Endothelial cell of umbilical vein (primary cell): ENCODE results near the gene SELPLG. TPM values are rescaled to one million over a fixed set of nuclear protein-coding genes. Genes with fewer than 3 reads are reported as not detected.

ENCODE experiments used
- BruUV-seq: library from RNA; stranded (reverse); fragments of 400-500 nt; replicated peaks from 2 replicates; lab custom pipeline; 2021; lab: Mats Ljungman, UMichigan
- CTCF ChIA-PET: fragments of 300-600, 350-600 bp; sonication (Branson Sonifier 250); formaldehyde crosslinking; loops from one replicate; lab custom pipeline; 2021; ENCODE audit warnings: antibody characterized with exemption, inconsistent platforms; lab: Charles Lee
- POLR2A ChIA-PET: fragments of 300-600, 350-600 bp; sonication (Branson Sonifier 250); formaldehyde crosslinking; loops from one replicate; lab custom pipeline; 2021; ENCODE audit warnings: antibody characterized with exemption, inconsistent platforms; lab: Charles Lee
- DNase-seq: peaks from one replicate; pipeline ENCODE4 v3.0.0-alpha.2; 2011; ENCODE audit warnings: low read depth, low spot score
- FAIRE-seq: peaks from 2 replicates; lab custom pipeline; 2011; peaks lifted over from hg19 to GRCh38; lab: Jason Lieb, UNC
- H2AFZ ChIP-seq: 2 replicates; pipeline ENCODE4 v1.6.0; 2012; ENCODE audit warnings: low read depth, low read length, control low read depth, inconsistent platforms
- H3K27ac ChIP-seq: 2 replicates; pipeline ENCODE4 v1.5.1; 2011; ENCODE audit warnings: low read depth, mild to moderate bottlenecking, control low read depth, low read length, moderate library complexity; ENCODE audit not compliant: insufficient read depth
- H3K27me3 ChIP-seq, 2 experiments: 2 replicates each; pipeline versions ENCODE4 v1.6.0 to v1.6.1; 2011; ENCODE audit warnings: low read length in 2 of 2, mixed read lengths in 1 of 2; ENCODE audit not compliant: control insufficient read depth in 2 of 2, insufficient read depth in 2 of 2
- H3K36me3 ChIP-seq, 2 experiments: 2 replicates in 1 of 2; 3 replicates in 1 of 2; pipeline ENCODE4 v1.5.1; 2011; ENCODE audit warnings: low read length in 2 of 2, mild to moderate bottlenecking in 1 of 2, moderate library complexity in 1 of 2; ENCODE audit not compliant: control insufficient read depth in 2 of 2, insufficient read depth in 2 of 2; ENCODE audit errors: extremely low read depth in 1 of 2
- H3K4me1 ChIP-seq: 3 replicates; pipeline ENCODE4 v1.5.1; 2011; ENCODE audit warnings: mild to moderate bottlenecking, low read length; ENCODE audit not compliant: control insufficient read depth, insufficient read depth; ENCODE audit errors: extremely low read depth
- H3K4me2 ChIP-seq: 2 replicates; pipeline ENCODE4 v1.6.1; 2011; ENCODE audit warnings: low read length, control low read depth, mixed read lengths; ENCODE audit not compliant: insufficient read depth
- H3K4me3 ChIP-seq, 3 experiments: fragments of 200-600 bp in 1 of 3; sonication (generic), shearing (Covaris generic) in 1 of 3; replicated peaks in 1 of 3; 2 replicates each; pipeline ENCODE4 v1.5.1; 2011 to 2016; ENCODE audit warnings: control low read depth in 3 of 3, low read length in 3 of 3, mild to moderate bottlenecking in 2 of 3, inconsistent platforms in 1 of 3, low read depth in 1 of 3, moderate library complexity in 1 of 3; ENCODE audit not compliant: insufficient read depth in 1 of 3
- H3K79me2 ChIP-seq: 2 replicates; pipeline ENCODE4 v1.6.0; 2012; ENCODE audit warnings: low read length, inconsistent platforms; ENCODE audit not compliant: control insufficient read depth, insufficient read depth
- H3K9ac ChIP-seq: replicated peaks from 2 replicates; pipeline ENCODE3; 2011; ENCODE audit warnings: low read length, control low read depth; ENCODE audit not compliant: insufficient read depth; ENCODE audit errors: extremely low read depth
- H3K9me1 ChIP-seq: replicated peaks from 3 replicates; pipeline ENCODE4 v1.6.0; 2011; ENCODE audit warnings: mild to moderate bottlenecking, low read length; ENCODE audit not compliant: control insufficient read depth, insufficient read depth; ENCODE audit errors: extremely low read depth
- H3K9me3 ChIP-seq: replicated peaks from 2 replicates; pipeline ENCODE4 v1.5.1; 2012; ENCODE audit warnings: low read length, inconsistent platforms; ENCODE audit not compliant: control insufficient read depth, insufficient read depth
- H4K20me1 ChIP-seq: replicated peaks from 2 replicates; pipeline ENCODE3; 2011; ENCODE audit warnings: mild to moderate bottlenecking, low read length; ENCODE audit not compliant: control insufficient read depth, insufficient read depth; ENCODE audit errors: extremely low read depth
- EZH2 ChIP-seq: IDR thresholded peaks from 2 replicates; pipeline ENCODE4 v1.6.1; 2012; ENCODE audit warnings: borderline replicate concordance, low read depth, mild to moderate bottlenecking, moderate library complexity, low read length, inconsistent platforms; ENCODE audit not compliant: severe bottlenecking
- FOS ChIP-seq: IDR thresholded peaks from 2 replicates; pipeline ENCODE4 v1.6.1; 2011; ENCODE audit warnings: mild to moderate bottlenecking, low read length, moderate library complexity, borderline replicate concordance; ENCODE audit not compliant: insufficient read depth
- GATA2 ChIP-seq: IDR thresholded peaks from 2 replicates; pipeline ENCODE4 v1.7.0; 2011; ENCODE audit warnings: low read depth, mild to moderate bottlenecking, moderate library complexity, mixed read lengths, low read length; ENCODE audit not compliant: insufficient read length, insufficient read depth
- JUN ChIP-seq: IDR thresholded peaks from 2 replicates; pipeline ENCODE4 v1.6.1; 2011; ENCODE audit warnings: borderline replicate concordance, low read depth; ENCODE audit not compliant: insufficient read length, insufficient read depth
- MYC ChIP-seq: IDR thresholded peaks from one replicate; pipeline ENCODE4 v1.6.1; 2011; ENCODE audit warnings: mild to moderate bottlenecking, low read depth, low read length
- POLR2A ChIP-seq: IDR thresholded peaks from 2 replicates; pipeline ENCODE4 v1.6.1; 2012; ENCODE audit warnings: low read depth, mild to moderate bottlenecking, control low read depth, low read length
- POLR2AphosphoS5 ChIP-seq: IDR thresholded peaks from 2 replicates; pipeline ENCODE4 v1.6.1; 2012; ENCODE audit warnings: low read depth, mild to moderate bottlenecking, control low read depth, low read length, moderate library complexity; ENCODE audit not compliant: insufficient read depth
- dilution Hi-C: fragments of 300-500 bp; cut with MboI; formaldehyde crosslinking; loops from one replicate; pipeline ENCODE4 v1.15.0; 2019; ENCODE audit warnings: low sequenced_read_pairs; ENCODE audit not compliant: extremely low pct_ligation_motif_present
- intact Hi-C: fragments of 100-400 bp; cut with micrococcal nuclease; formaldehyde crosslinking; loops from one replicate; pipeline ENCODE4 v1.10.0; 2022
- polyA plus RNA-seq, 4 experiments: library from polyadenylated mRNA; depleted of rRNA in 3 of 4; stranded (reverse) in 3 of 4; unstranded in 1 of 4; fragments of >200 nt; gene quantifications; 2 replicates each; pipeline versions ENCODE4 v1.2.1 to v1.2.3, GENCODE V29; 2011 to 2012; ENCODE audit warnings: missing spikeins in 1 of 4
- total RNA-seq: library from RNA; stranded (reverse); gene quantifications from 2 replicates; pipeline ENCODE4 v1.2.3, GENCODE V29; 2021
- TF ChIP-seq, protein P1 (sequence below): IDR thresholded peaks from 2 replicates; pipeline ENCODE4 v1.6.1; 2011; ENCODE audit not compliant: insufficient read depth, insufficient read length
- TF ChIP-seq, protein P2 (sequence below), 2 donors: IDR thresholded peaks; 1 replicate in 1 of 2; 2 replicates in 1 of 2; pipeline ENCODE4 v1.5.1; 2011; ENCODE audit warnings: low read length in 2 of 2, mild to moderate bottlenecking in 2 of 2, moderate library complexity in 2 of 2, control low read depth in 1 of 2, inconsistent platforms in 1 of 2, low read depth in 1 of 2; ENCODE audit not compliant: insufficient read depth in 1 of 2; ENCODE audit errors: extremely low read depth in 1 of 2

The SELPLG gene
- total and polyA plus RNA-seq, 2 donors (not counting 3 experiments of a cell fraction or from before 2014, with no cell fraction given) = 1.0 to 1.2 TPM

- Histone ChIP-seq H3K4me2 (no peak overlapping the region), H3K9ac (no peak overlapping the region), H3K9me3 (no peaks in the 10 kb centered on the region), H3K79me2 (no peaks in the 10 kb centered on the region), H3K4me1 (no peaks in the 10 kb centered on the region), H2AFZ (no peak overlapping the region), H3K9me1 (no peaks in the 10 kb centered on the region), H3K27me3 (peaks cover 0 to 4% of the 10 kb centered on the region in 2 experiments), H3K36me3 (no peaks in the 10 kb centered on the region), H3K4me3 (no peak overlapping the region), H4K20me1 (no peaks in the 10 kb centered on the region), H3K27ac (no peak overlapping the region)
- CTCF ChIA-PET = no interaction called here
- BruUV-seq = no TSS peak
- TF ChIP-seq GATA2 = no peak
- TF ChIP-seq POLR2A = no peak
- TF ChIP-seq, protein P1, sequence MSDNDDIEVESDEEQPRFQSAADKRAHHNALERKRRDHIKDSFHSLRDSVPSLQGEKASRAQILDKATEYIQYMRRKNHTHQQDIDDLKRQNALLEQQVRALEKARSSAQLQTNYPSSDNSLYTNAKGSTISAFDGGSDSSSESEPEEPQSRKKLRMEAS = no peak
- TF ChIP-seq FOS = no peak
- no peak for TF ChIP-seq JUN
- no peak for TF ChIP-seq MYC
- no peak for TF ChIP-seq POLR2AphosphoS5
- TF ChIP-seq, protein P2, sequence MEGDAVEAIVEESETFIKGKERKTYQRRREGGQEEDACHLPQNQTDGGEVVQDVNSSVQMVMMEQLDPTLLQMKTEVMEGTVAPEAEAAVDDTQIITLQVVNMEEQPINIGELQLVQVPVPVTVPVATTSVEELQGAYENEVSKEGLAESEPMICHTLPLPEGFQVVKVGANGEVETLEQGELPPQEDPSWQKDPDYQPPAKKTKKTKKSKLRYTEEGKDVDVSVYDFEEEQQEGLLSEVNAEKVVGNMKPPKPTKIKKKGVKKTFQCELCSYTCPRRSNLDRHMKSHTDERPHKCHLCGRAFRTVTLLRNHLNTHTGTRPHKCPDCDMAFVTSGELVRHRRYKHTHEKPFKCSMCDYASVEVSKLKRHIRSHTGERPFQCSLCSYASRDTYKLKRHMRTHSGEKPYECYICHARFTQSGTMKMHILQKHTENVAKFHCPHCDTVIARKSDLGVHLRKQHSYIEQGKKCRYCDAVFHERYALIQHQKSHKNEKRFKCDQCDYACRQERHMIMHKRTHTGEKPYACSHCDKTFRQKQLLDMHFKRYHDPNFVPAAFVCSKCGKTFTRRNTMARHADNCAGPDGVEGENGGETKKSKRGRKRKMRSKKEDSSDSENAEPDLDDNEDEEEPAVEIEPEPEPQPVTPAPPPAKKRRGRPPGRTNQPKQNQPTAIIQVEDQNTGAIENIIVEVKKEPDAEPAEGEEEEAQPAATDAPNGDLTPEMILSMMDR (IDR thresholded peaks at IDR 0.05; ENCODE audit: extremely low read depth in 1 of 2, insufficient read depth in 1 of 2, low read depth in 1 of 2, low read length in 2 of 2) = no peak
- no peak for TF ChIP-seq EZH2
- dilution Hi-C loops (no loop called here), intact Hi-C loops (no loop called here)
- no peak for FAIRE-seq
- POLR2A ChIA-PET = no interaction called here
- no peak for DNase-seq
Measured at GRCh38 chr12:108592033-108592909, 41.4 kb downstream of the SELPLG start.
